DOHH2 (cell line): Measurements from ENCODE around the gene APAF1.

Source experiments
- CTCF ChIP-seq: fragments of 200-600 bp; sonication (generic); IDR thresholded peaks from one replicate; pipeline ENCODE4 v1.5.1; 2014; ENCODE audit warnings: antibody characterized with exemption, mild to moderate bottlenecking, low read depth, low read length; ENCODE audit not compliant: poor library complexity, severe bottlenecking
- EZH2phosphoT487 ChIP-seq: fragments of 200-600 bp; sonication (generic); IDR thresholded peaks from 2 replicates; pipeline ENCODE4 v1.6.1; 2017; ENCODE audit warnings: borderline replicate concordance, mild to moderate bottlenecking, antibody characterized with exemption, low read length, moderate library complexity, mixed read lengths

GRCh38 chr12:98763656-98764055 lies 118.6 kb downstream of the APAF1 start:
- TF ChIP-seq CTCF (no peak), EZH2phosphoT487 (no peak)
